ENCODE results near the gene ZNF714.

DNA sequence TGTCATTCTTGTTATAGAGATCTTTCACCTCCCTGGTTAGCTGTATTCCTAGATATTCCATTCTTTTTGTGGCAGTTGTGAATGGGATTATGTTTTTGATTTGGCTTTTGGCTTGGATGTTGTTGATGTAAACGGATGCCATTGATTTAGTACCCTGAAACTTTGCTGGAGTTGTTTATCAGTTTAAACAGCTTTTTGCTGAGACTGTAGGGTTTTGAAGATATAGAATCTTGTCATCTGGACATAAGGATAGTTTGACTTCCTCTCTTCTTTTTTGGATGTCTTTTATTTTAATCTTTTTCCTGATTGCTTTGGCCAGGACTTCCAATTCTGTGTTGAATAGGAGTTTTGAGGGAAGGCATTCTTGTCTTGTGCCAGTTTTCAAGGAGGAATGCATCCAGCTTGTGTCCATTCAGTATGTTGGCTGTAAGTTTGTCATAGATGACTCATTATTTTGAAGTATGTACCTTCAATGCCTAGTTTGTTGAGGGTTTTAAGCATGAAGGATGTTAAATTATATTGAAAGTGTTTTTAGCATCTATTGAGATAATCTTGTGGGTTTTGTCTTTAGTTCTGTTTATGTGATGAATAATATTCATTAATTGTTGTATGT is 76.6 kb downstream of the ZNF714 start:
- TF ChIP-seq POLR2A (IDR thresholded peaks at IDR 0.05; ENCODE audit: low read depth, low read length) (no peak), POLR2AphosphoS5 (IDR thresholded peaks at IDR 0.05; ENCODE audit: low read depth, low read length) (no peak)

All from GM12892 (cell line).